ENCODE results near the gene ACSF2.
"Not testable (repeated sequence)": the region's sequence is repeated elsewhere in the genome, so short reads cannot be mapped to it uniquely, and the experiment has no call there.

Gene ACSF2

GRCh38 chr17:50465635-50466034, 39.6 kb downstream of the ACSF2 start:
- DNase-seq = no peak

- no peak for DNase-seq
These were observed 40.5 kb downstream of the ACSF2 start for GRCh38 chr17:50466371-50467113.

GRCh38 chr17:50467114-50467854, 41.3 kb downstream of the ACSF2 start:
- no peak for DNase-seq

GRCh38 chr17:50467855-50468303, 41.9 kb downstream of the ACSF2 start:
- DNase-seq = no peak

- no peak for DNase-seq
These were observed 42.5 kb downstream of the ACSF2 start, which contains the start of gene CHAD for GRCh38 chr17:50468304-50469207. TSS of gene CHAD (minus strand) at chr17:50468880. CDS start at chr17:50468813, 67 bp downstream.

GRCh38 chr17:50469208-50469605, 43.2 kb downstream of the ACSF2 start:
- no peak for DNase-seq

GRCh38 chr17:50469671-50470305, 43.8 kb downstream of the ACSF2 start:
- DNase-seq = no peak

GRCh38 chr17:50470426-50470825, 44.4 kb downstream of the ACSF2 start:
- no peak for DNase-seq

- no peak for DNase-seq
These were observed 45.2 kb downstream of the ACSF2 start for GRCh38 chr17:50471009-50471905.

GRCh38 chr17:50472286-50472685, 46.3 kb downstream of the ACSF2 start:
- no peak for DNase-seq

GRCh38 chr17:50472761-50473161, 46.7 kb downstream of the ACSF2 start:
- DNase-seq = not testable (repeated sequence)

- no peak for DNase-seq
These were observed 47.9 kb downstream of the ACSF2 start for GRCh38 chr17:50473901-50474300.

- DNase-seq = no peak
These were observed 48.5 kb downstream of the ACSF2 start for GRCh38 chr17:50474523-50474922.

GRCh38 chr17:50475362-50475761, 49.3 kb downstream of the ACSF2 start:
- no peak for DNase-seq

GRCh38 chr17:50475775-50476544, 49.9 kb downstream of the ACSF2 start:
- not testable (repeated sequence) for DNase-seq

- DNase-seq = no peak
These were observed 50.7 kb downstream of the ACSF2 start for GRCh38 chr17:50476545-50477315.

- DNase-seq = no peak
These were observed 52.0 kb downstream of the ACSF2 start for GRCh38 chr17:50477976-50478375.

- peak; percentile 57 for DNase-seq
These were observed 52.7 kb downstream of the ACSF2 start, which contains the start of gene RSAD1 for GRCh38 chr17:50478391-50479381. TSS of gene RSAD1 (plus strand) at chr17:50478860. CDS start at chr17:50478885, 25 bp downstream.
